Ecto neural progenitor cell (in vitro differentiated cells): ENCODE results near the gene ASAP2.

Experiments
- DNase-seq: peaks from one replicate; pipeline ENCODE4 v3.0.0-alpha.2; 2018; ENCODE audit warnings: low spot score

The ASAP2 gene

GRCh38 chr2:9322576-9322975, 116.0 kb downstream of the ASAP2 start:
- no peak for DNase-seq

GRCh38 chr2:9325428-9325827, 118.8 kb downstream of the ASAP2 start:
- DNase-seq, result no peak

GRCh38 chr2:9326975-9327374, 120.4 kb downstream of the ASAP2 start:
- DNase-seq, result no peak

- DNase-seq, result no peak
These were observed 121.3 kb downstream of the ASAP2 start for GRCh38 chr2:9327873-9328352.

- no peak for DNase-seq
These were observed 122.3 kb downstream of the ASAP2 start for GRCh38 chr2:9328931-9329330.

- DNase-seq, result no peak
These were observed 122.9 kb downstream of the ASAP2 start for GRCh38 chr2:9329497-9329896.

- DNase-seq, result no peak
These were observed 124.1 kb downstream of the ASAP2 start for GRCh38 chr2:9330612-9331270.

- DNase-seq, result no peak
These were observed 125.1 kb downstream of the ASAP2 start for GRCh38 chr2:9331704-9332103.

- DNase-seq, result no peak
These were observed 125.7 kb downstream of the ASAP2 start for GRCh38 chr2:9332136-9332852.

GRCh38 chr2:9332853-9333245, 126.2 kb downstream of the ASAP2 start:
- no peak for DNase-seq

- DNase-seq, result peak; percentile 52
These were observed 127.1 kb downstream of the ASAP2 start for GRCh38 chr2:9333591-9334171.

- DNase-seq, result no peak
These were observed 128.1 kb downstream of the ASAP2 start for GRCh38 chr2:9334761-9335160.

- no peak for DNase-seq
These were observed 128.8 kb downstream of the ASAP2 start for GRCh38 chr2:9335322-9335832.

GRCh38 chr2:9336241-9336575, 129.6 kb downstream of the ASAP2 start:
- DNase-seq, result no peak

GRCh38 chr2:9336576-9337314, 130.1 kb downstream of the ASAP2 start:
- no peak for DNase-seq

GRCh38 chr2:9337901-9338300, 131.3 kb downstream of the ASAP2 start:
- DNase-seq, result no peak

GRCh38 chr2:9341337-9341887, 134.8 kb downstream of the ASAP2 start:
- DNase-seq, result no peak

GRCh38 chr2:9342659-9343058, 136.0 kb downstream of the ASAP2 start:
- DNase-seq, result no peak

GRCh38 chr2:9343524-9343923, 136.9 kb downstream of the ASAP2 start:
- no peak for DNase-seq

- DNase-seq, result no peak
These were observed 137.8 kb downstream of the ASAP2 start for GRCh38 chr2:9344434-9344833.

- DNase-seq, result no peak
These were observed 138.7 kb downstream of the ASAP2 start for GRCh38 chr2:9345343-9345742.

- DNase-seq, result no peak
These were observed 139.4 kb downstream of the ASAP2 start for GRCh38 chr2:9345997-9346396.
